ENCODE data around the gene OR2M4.

- TF ChIP-seq POLR2AphosphoS5 (IDR thresholded peaks at IDR 0.05): no peak
- no peak for TF ChIP-seq EP300 (IDR thresholded peaks at IDR 0.05)
- no peak for TF ChIP-seq POLR2A (IDR thresholded peaks at IDR 0.05; ENCODE audit: low read depth)
- TF ChIP-seq, protein P1, sequence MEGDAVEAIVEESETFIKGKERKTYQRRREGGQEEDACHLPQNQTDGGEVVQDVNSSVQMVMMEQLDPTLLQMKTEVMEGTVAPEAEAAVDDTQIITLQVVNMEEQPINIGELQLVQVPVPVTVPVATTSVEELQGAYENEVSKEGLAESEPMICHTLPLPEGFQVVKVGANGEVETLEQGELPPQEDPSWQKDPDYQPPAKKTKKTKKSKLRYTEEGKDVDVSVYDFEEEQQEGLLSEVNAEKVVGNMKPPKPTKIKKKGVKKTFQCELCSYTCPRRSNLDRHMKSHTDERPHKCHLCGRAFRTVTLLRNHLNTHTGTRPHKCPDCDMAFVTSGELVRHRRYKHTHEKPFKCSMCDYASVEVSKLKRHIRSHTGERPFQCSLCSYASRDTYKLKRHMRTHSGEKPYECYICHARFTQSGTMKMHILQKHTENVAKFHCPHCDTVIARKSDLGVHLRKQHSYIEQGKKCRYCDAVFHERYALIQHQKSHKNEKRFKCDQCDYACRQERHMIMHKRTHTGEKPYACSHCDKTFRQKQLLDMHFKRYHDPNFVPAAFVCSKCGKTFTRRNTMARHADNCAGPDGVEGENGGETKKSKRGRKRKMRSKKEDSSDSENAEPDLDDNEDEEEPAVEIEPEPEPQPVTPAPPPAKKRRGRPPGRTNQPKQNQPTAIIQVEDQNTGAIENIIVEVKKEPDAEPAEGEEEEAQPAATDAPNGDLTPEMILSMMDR (IDR thresholded peaks at IDR 0.05): no peak
These were observed 42.2 kb upstream of the OR2M4 start for GRCh38 chr1:248189026-248189425.

Measured in esophagus muscularis mucosa (tissue), 4 donors.